Esophagus squamous epithelium (tissue), 4 donors: Measurements from ENCODE around the gene ANKH.

Experiments used
- POLR2A ChIP-seq, 4 donors: fragments of 450-650 bp; IDR thresholded peaks; one replicate each; pipeline ENCODE4 v1.6.1; 2017; ENCODE audit warnings: antibody characterized with exemption in 4 of 4, mild to moderate bottlenecking in 4 of 4, moderate library complexity in 3 of 4
- TF ChIP-seq, protein P1 (sequence below), 6 experiments: fragments of 450-650 bp in 4 of 6; fragments of 200-600 bp in 2 of 6; sonication (generic) in 2 of 6; IDR thresholded peaks; one replicate each; pipeline ENCODE4 v1.5.1; 2016 to 2019; ENCODE audit warnings: antibody characterized with exemption in 6 of 6, mild to moderate bottlenecking in 4 of 6, moderate library complexity in 4 of 6

DNA sequence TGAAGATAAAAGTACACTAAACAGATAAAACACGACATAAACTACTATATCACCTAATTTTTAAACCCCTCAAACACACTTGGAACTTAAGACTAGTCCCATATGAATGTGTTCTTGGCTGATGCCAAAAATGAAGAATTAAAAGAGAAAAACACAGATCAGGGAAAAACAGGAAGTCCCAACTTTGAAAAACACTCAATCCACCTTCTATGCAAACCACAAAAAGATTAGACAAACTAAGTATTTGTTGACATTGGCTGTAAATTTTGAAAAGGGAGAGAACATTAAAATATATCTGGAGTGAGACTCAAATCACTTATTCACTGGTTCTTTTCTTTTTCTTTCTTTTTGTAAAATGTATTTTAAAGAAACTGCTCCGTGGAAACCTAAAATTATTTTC lies 81.4 kb downstream of the ANKH start:
- TF ChIP-seq, protein P1, sequence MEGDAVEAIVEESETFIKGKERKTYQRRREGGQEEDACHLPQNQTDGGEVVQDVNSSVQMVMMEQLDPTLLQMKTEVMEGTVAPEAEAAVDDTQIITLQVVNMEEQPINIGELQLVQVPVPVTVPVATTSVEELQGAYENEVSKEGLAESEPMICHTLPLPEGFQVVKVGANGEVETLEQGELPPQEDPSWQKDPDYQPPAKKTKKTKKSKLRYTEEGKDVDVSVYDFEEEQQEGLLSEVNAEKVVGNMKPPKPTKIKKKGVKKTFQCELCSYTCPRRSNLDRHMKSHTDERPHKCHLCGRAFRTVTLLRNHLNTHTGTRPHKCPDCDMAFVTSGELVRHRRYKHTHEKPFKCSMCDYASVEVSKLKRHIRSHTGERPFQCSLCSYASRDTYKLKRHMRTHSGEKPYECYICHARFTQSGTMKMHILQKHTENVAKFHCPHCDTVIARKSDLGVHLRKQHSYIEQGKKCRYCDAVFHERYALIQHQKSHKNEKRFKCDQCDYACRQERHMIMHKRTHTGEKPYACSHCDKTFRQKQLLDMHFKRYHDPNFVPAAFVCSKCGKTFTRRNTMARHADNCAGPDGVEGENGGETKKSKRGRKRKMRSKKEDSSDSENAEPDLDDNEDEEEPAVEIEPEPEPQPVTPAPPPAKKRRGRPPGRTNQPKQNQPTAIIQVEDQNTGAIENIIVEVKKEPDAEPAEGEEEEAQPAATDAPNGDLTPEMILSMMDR (IDR thresholded peaks at IDR 0.05): no peak
- no peak for TF ChIP-seq POLR2A (IDR thresholded peaks at IDR 0.05)
